ENCODE data around the gene FBXO30. TPM values are rescaled to one million over a fixed set of nuclear protein-coding genes. Genes with fewer than 3 reads are reported as not detected.

FBXO30 gene, protein sequence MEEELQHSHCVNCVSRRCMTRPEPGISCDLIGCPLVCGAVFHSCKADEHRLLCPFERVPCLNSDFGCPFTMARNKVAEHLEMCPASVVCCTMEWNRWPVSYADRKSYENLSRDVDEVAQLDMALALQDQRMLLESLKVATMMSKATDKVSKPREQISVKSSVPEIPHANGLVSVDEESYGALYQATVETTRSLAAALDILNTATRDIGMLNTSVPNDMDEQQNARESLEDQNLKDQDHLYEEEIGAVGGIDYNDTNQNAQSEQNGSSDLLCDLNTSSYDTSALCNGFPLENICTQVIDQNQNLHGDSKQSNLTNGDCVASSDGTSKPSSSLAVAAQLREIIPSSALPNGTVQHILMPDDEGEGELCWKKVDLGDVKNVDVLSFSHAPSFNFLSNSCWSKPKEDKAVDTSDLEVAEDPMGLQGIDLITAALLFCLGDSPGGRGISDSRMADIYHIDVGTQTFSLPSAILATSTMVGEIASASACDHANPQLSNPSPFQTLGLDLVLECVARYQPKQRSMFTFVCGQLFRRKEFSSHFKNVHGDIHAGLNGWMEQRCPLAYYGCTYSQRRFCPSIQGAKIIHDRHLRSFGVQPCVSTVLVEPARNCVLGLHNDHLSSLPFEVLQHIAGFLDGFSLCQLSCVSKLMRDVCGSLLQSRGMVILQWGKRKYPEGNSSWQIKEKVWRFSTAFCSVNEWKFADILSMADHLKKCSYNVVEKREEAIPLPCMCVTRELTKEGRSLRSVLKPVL
- 2.7 TPM for polyA plus RNA-seq (2012; ENCODE audit: missing spikeins)

DNA sequence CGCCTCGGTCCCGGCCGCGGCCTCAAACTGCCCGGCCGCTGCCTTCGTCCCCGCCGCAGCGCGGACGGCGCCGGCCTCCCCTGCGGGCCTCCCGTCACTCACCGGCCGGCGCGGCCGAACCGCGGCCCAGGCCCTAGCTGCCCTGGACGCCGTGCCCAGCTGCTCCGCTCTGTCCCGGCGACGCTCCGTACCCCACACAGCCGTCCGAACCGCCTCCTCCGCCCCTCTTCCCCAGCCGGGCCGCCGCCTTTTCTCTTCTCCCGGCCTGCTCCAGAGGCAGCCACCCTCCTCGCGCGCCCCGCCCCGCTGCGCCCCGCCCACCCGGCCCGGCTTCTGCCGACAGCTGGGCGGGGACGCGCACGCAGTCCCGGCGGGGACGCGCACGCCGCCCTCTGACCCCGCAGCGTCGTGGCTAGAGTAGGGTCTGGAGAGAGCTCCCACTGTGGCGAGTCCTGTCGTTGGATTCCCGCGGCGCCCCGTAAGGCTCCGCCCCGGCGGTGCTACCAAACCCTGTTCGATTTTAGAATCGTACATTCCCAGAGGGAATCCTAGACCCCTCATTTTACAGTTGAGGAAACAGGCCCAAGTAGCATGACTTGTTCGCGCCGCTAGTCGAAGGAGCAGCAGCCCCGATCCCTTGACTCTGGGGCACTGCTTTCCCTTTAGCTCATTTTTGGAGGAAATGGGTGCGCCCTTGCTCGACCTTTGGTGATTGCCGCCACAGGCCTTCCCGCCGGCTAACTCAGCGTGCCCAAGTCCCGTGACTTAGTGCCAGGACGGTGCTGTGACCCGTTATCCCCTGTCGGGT, at the start of gene FBXO30:
Gene FBXO30, minus strand, starts transcription at position 295 of the 808 bp plus-strand sequence. CDS start 8,390 bp downstream, outside the sequence.
- peak; percentile 69; the same call in 1 of the 2 replicates for TF ChIP-seq POLR2AphosphoS5 (IDR thresholded peaks at IDR 0.05; ENCODE audit: low read depth, low read length)
- TF ChIP-seq TAF1 (IDR thresholded peaks at IDR 0.05; ENCODE audit: borderline replicate concordance, low read depth, low read length), result peak; percentile 50; the same call in 1 of the 2 replicates
- peak; percentile 88 for TF ChIP-seq POLR2A (IDR thresholded peaks at IDR 0.05; ENCODE audit: low read depth, low read length)
- DNase-seq (ENCODE audit: insufficient read length) (peak; percentile 66), FAIRE-seq (peak; percentile 92)

DNA sequence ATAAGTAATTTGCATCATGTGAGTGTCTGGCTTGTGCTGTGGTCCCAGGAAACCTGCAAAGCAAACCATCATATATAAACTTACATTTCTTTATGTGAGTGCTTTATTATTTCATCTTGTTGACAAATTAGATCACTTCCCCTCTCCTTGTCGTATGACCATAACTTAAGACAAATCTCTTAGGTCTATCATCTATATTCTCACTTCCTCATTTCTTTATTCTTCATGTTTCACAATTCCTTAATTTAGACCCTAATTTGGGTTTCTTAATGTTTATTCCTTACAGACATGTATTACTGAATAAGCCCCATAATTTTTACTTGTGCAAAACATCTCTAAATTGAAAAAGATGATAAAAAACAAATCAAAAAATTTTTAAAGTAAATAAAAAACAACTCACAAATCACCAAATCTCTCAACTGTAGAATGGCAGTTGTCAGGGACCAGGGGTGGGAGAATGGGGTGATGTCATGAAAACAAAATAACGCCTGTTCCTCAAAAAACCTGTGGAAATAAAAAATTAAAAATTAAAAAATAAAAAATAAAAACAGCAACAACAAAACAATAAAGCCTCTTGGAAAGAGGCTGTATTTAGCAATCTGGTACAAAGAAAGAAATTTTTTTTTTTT, 49.5 kb upstream of the FBXO30 start:
- DNase-seq (ENCODE audit: insufficient read length) (no peak), FAIRE-seq (peak; percentile 73)
- no peak for TF ChIP-seq POLR2AphosphoS5 (IDR thresholded peaks at IDR 0.05; ENCODE audit: low read depth, low read length)
- no peak for TF ChIP-seq TAF1 (IDR thresholded peaks at IDR 0.05; ENCODE audit: borderline replicate concordance, low read depth, low read length)
- no peak for TF ChIP-seq POLR2A (IDR thresholded peaks at IDR 0.05; ENCODE audit: low read depth, low read length)

DNA sequence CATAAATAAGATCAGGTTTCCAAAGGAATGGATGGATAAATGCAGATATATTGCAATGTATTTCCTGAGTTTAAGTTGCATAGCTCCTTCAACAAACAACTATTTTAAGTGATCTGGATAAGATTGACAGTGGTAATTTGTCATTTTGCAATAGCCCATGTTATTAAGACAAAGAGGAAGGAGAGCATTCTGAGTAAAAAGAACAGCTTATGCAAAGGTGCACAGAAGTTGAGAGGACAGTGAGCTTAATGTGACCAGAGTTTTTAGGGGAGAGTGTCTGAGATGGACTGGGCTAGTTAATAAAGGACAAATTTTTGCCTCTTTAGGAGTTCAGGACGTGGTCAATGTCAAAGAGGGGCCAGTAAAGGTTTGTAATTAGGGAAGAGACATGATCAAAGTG, 48.8 kb upstream of the FBXO30 start:
- TF ChIP-seq POLR2A (IDR thresholded peaks at IDR 0.05; ENCODE audit: low read depth, low read length) (no peak), TAF1 (IDR thresholded peaks at IDR 0.05; ENCODE audit: borderline replicate concordance, low read depth, low read length) (no peak), POLR2AphosphoS5 (IDR thresholded peaks at IDR 0.05; ENCODE audit: low read depth, low read length) (no peak)
- no peak for DNase-seq (ENCODE audit: insufficient read length)
- peak; percentile 75 for FAIRE-seq

DNA sequence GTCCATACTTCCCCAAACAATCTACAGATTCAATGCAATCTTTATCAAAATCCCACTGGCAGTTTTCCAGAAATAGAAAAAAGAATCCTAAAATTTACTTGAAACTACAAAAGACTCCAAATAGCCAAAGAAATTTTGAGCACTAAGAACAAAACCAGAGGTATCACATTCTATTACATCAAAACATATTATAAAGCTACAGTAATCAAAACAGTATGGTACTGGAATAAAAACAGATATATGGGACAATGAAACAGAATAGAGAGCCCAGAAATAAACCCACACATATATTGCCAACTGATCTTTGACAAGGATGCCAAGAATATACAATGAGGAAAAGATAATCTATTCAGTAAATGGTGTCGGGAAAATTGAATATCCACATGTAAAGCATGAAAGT, 46.0 kb upstream of the FBXO30 start:
- TF ChIP-seq POLR2AphosphoS5 (IDR thresholded peaks at IDR 0.05; ENCODE audit: low read depth, low read length) (no peak), POLR2A (IDR thresholded peaks at IDR 0.05; ENCODE audit: low read depth, low read length) (no peak), TAF1 (IDR thresholded peaks at IDR 0.05; ENCODE audit: borderline replicate concordance, low read depth, low read length) (no peak)
- DNase-seq (ENCODE audit: insufficient read length) (no peak), FAIRE-seq (no peak)

DNA sequence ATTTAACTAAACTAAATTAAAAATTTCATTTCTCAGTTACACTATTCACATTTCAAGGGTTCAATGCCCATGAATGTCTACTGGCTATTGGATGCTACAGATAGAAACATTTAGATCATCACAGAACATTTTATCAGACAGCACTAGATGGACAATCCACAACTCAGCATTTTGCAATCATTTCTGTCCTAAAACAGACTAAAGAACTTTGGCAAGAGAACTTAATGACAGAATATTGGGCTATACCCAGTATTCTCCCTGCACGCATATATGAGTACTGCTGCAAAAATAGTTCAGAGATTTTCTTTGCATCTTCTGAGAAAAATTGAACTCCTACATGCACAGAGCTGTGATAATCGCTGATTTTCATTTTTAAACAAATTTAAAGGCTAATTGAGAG, 36.1 kb upstream of the FBXO30 start:
- TF ChIP-seq POLR2A (IDR thresholded peaks at IDR 0.05; ENCODE audit: low read depth, low read length), result no peak
- no peak for TF ChIP-seq POLR2AphosphoS5 (IDR thresholded peaks at IDR 0.05; ENCODE audit: low read depth, low read length)
- TF ChIP-seq TAF1 (IDR thresholded peaks at IDR 0.05; ENCODE audit: borderline replicate concordance, low read depth, low read length), result no peak
- FAIRE-seq (no peak), DNase-seq (ENCODE audit: insufficient read length) (no peak)

DNA sequence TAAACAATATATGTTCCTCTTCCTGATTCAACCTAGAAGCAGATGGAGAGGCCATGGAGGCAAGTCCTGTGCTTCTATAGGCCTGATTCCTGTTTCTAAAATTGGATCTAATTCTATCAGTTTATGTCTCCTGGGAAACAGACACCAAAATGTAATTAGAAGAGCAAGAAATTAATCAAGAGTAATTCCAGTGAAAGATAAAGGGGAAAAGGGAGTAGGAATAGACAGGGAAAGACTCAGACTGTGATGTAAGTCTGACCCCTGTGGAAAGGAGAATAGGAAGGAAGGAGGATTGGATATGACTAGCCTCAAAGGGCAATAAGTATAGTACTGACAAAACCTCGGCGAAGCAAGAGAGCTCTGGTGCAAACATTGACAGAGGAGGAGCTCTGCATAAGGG, 33.9 kb upstream of the FBXO30 start:
- no peak for DNase-seq (ENCODE audit: insufficient read length)
- no peak for FAIRE-seq
- TF ChIP-seq POLR2A (IDR thresholded peaks at IDR 0.05; ENCODE audit: low read depth, low read length), result no peak
- TF ChIP-seq POLR2AphosphoS5 (IDR thresholded peaks at IDR 0.05; ENCODE audit: low read depth, low read length), result no peak
- TF ChIP-seq TAF1 (IDR thresholded peaks at IDR 0.05; ENCODE audit: borderline replicate concordance, low read depth, low read length), result no peak

DNA sequence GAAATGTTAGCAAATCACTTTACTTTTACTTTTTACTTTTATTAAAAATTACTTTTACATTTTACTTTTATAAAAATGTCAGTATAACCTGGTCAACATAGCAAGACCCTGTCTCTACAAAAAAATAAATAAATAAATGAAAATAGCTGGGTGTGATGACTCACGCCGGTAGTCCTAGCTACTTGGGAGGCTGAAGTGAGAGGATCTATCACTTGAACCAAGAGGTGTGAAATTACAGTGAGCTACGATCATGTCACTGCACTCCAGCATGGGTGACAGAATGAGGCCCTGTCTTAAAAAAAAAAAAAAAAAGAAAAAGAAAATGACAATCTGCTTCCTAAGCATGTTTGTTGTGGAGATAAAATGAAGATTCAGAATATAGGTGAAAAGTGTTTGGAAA, 31.0 kb upstream of the FBXO30 start:
- no peak for DNase-seq (ENCODE audit: insufficient read length)
- FAIRE-seq, result no peak
- no peak for TF ChIP-seq POLR2A (IDR thresholded peaks at IDR 0.05; ENCODE audit: low read depth, low read length)
- no peak for TF ChIP-seq POLR2AphosphoS5 (IDR thresholded peaks at IDR 0.05; ENCODE audit: low read depth, low read length)
- no peak for TF ChIP-seq TAF1 (IDR thresholded peaks at IDR 0.05; ENCODE audit: borderline replicate concordance, low read depth, low read length)

DNA sequence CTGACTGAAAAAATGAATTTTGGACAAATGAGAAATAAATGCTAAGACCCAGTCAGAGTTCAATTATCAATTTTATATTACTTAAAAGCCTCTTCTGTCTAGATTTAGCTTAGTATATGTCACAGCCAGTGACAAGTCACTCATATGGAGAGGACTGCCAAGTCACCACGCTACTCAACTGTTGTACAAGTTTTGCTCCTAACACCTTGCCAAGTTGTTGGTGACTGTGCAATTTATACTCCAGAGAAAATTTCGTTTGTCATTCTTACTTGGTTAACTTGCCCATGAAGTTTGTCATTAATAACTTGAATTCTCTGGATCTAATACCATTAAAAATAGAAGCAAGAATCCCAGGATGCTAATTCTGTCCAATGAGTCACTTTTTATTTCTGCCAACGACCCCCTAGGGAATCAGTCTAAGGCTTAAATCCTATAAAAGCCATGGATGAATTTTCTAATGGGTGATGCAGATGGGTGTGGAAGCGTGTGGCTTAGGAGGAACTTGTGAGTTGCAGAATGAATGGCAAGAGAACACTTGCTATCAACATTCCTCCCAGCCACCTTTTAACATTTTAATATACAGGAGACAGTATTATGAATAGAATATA, 30.4 kb upstream of the FBXO30 start:
- TF ChIP-seq TAF1 (IDR thresholded peaks at IDR 0.05; ENCODE audit: borderline replicate concordance, low read depth, low read length) (no peak), POLR2AphosphoS5 (IDR thresholded peaks at IDR 0.05; ENCODE audit: low read depth, low read length) (no peak), POLR2A (IDR thresholded peaks at IDR 0.05; ENCODE audit: low read depth, low read length) (no peak)
- no peak for FAIRE-seq
- no peak for DNase-seq (ENCODE audit: insufficient read length)

DNA sequence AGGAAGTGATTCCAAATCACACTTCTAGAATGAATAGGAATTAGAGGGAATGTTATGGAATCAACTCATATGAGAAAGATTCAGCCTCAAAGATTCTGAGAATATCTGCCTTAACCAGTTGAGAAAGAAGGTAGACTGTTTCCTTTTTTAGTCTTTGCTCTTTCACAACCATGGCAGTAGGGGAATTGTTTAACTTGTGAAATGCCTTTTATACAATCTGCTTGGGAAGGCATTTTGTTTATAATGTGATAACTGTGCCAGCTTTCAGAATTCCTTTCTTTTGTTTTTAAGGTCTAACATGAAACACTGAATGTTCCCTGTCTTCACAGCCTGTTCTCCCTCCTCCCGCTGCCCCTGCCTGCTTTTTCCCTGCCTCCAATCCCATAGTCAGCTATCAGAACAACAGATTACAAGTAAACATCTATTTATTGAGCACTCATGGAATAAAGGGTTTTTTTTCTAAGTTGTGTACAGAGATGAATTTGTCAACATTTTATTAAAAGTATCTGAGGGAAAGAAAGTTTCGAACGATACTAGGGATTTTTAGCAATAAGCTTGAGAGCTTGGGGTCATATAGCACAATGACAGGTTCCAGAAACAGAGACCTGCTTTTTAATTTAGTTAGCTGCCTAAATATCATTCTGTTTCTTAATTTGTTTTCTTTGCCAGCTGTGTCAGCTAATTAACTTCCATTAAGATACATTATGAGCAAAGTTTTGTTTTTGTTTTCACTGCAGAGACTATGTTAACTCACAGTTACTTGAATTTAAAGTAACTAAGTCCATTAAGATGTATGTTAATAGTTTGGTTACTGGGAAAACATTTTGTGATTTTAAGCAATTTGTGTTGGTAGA, 28.3 kb upstream of the FBXO30 start:
- DNase-seq (ENCODE audit: insufficient read length) (no peak), FAIRE-seq (no peak)
- TF ChIP-seq POLR2AphosphoS5 (IDR thresholded peaks at IDR 0.05; ENCODE audit: low read depth, low read length) (no peak), TAF1 (IDR thresholded peaks at IDR 0.05; ENCODE audit: borderline replicate concordance, low read depth, low read length) (no peak), POLR2A (IDR thresholded peaks at IDR 0.05; ENCODE audit: low read depth, low read length) (no peak)
